ENCODE data around the gene LINC00632. TPM values are rescaled to one million over a fixed set of nuclear protein-coding genes. Genes with fewer than 3 reads are reported as not detected.

LINC00632 gene
- total RNA-seq, 1 experiment from 2014 or later: 7.4 TPM

DNA sequence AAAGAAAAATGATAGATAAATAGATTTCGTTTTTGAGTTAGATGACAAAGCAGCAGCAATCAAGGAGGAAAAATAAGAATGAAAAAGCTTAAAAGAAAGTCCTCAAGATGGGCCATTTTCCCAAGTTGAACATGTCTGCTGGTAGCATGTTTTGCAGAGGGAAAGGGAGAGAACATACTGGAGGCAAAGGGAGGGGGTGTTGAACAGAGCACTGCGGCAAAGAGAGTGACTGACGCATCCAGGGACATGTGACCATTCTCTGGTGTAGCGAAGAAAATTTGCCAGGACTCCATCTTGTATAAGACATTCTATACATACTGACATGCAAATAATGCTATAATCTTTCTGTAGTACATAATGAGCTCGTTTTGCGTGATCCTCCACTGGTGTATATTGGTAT, 1.2 kb downstream of the LINC00632 start:
- H3K9me3 Mint-ChIP-seq (ENCODE audit: unreplicated experiment): no peaks in the 10 kb centered on the region

DNA sequence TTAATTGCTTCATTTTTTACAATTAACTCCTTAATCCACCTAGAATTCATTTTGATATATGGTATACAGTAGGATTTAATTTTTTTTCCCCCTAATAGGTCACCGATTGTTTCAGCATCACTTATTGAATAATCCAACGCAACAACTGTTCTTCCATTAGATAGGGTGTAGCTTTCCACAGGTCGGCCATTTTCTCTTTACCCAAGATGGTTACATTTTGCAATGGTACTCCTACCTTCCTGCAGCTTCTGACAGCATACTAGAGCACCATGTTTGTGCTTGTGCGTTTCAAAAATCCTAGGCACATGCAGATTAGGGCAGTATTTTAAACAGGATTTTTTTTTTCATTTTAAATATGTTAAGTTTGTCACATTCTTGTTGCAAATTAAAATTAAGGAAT, 2.3 kb downstream of the LINC00632 start:
- ChIA-PET POLR2A (no interaction called here), CTCF (no interaction called here)
- Mint-ChIP-seq H3K27me3 (ENCODE audit: insufficient read depth, unreplicated experiment) (peaks cover 34% of the 10 kb centered on the region), H3K36me3 (ENCODE audit: insufficient read depth, unreplicated experiment) (no peaks in the 10 kb centered on the region), H3K4me3 (ENCODE audit: unreplicated experiment) (no peak overlapping the region), H3K9me3 (ENCODE audit: unreplicated experiment) (no peaks in the 10 kb centered on the region), H3K27ac (ENCODE audit: low read depth, unreplicated experiment) (no peak overlapping the region), H3K4me1 (ENCODE audit: insufficient read depth, unreplicated experiment) (no peaks in the 10 kb centered on the region)
- intact Hi-C loops (cut with micrococcal nuclease): no loop called here
- no peak for DNase-seq (ENCODE audit: unreplicated experiment)
- TF ChIP-seq, protein P1, sequence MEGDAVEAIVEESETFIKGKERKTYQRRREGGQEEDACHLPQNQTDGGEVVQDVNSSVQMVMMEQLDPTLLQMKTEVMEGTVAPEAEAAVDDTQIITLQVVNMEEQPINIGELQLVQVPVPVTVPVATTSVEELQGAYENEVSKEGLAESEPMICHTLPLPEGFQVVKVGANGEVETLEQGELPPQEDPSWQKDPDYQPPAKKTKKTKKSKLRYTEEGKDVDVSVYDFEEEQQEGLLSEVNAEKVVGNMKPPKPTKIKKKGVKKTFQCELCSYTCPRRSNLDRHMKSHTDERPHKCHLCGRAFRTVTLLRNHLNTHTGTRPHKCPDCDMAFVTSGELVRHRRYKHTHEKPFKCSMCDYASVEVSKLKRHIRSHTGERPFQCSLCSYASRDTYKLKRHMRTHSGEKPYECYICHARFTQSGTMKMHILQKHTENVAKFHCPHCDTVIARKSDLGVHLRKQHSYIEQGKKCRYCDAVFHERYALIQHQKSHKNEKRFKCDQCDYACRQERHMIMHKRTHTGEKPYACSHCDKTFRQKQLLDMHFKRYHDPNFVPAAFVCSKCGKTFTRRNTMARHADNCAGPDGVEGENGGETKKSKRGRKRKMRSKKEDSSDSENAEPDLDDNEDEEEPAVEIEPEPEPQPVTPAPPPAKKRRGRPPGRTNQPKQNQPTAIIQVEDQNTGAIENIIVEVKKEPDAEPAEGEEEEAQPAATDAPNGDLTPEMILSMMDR (IDR thresholded peaks at IDR 0.05; ENCODE audit: unreplicated experiment): no peak
- no TSS peak for BruUV-seq (replicated peaks)

More for the DNA sequence above, 1.2 kb downstream of the LINC00632 start:
- POLR2A ChIA-PET: interaction anchor here (0.7 kb wide), 1 partner anchor 16 kb away, joined by 3 read pairs; no protein-coding TSS in a partner anchor
- no TSS peak for BruUV-seq (replicated peaks)
- TF ChIP-seq, protein P1 (IDR thresholded peaks at IDR 0.05; ENCODE audit: unreplicated experiment): no peak
- intact Hi-C loops (cut with micrococcal nuclease): no loop called here
- Mint-ChIP-seq H3K36me3 (ENCODE audit: insufficient read depth, unreplicated experiment) (peaks cover 6% of the 10 kb centered on the region), H3K27me3 (ENCODE audit: insufficient read depth, unreplicated experiment) (peaks cover 34% of the 10 kb centered on the region), H3K27ac (ENCODE audit: low read depth, unreplicated experiment) (no peak overlapping the region), H3K4me3 (ENCODE audit: unreplicated experiment) (no peak overlapping the region), H3K4me1 (ENCODE audit: insufficient read depth, unreplicated experiment) (no peaks in the 10 kb centered on the region)
- CTCF ChIA-PET: interaction anchor here (0.9 to 2.1 kb wide), 2 partner anchors 10 to 13 kb away, joined by 4 to 13 read pairs; no protein-coding TSS in a partner anchor
- no peak for DNase-seq (ENCODE audit: unreplicated experiment)

DNA sequence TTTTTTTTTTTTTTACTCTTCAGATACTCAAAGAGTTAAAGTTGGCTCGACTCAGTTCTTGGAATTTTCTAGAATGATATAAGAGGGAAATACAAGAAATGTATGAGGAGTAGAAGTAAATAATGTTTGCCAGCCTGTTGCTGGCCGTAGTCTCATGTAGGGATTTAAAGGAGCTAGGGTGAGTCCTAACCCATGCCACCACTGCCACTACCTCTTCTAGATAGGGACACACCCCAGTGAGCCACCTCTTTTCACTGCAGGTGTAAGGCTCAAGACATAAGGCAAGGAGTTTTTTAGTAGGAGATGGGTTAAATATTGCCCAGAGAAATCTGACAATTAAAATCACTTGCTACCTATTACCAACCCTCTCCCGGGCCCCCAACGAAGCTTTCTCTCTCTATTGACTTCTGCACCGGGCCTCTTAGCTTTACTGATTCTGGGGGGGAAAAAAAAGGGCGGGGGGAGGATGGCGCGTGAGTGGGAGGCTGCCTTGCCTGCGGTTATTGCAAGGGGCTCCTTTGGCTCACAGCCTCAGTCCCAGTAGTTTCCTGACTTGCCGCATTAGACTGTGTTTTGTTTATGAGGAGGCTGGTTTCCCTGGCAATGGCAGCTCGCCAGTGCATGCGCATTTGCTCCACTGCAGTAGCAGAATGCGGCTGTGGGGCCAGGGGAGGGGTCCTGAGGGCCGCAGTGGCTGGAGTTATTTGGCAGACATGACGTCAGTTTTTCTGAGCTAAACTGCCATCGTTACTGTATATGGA, 3.0 kb downstream of the LINC00632 start:
- Mint-ChIP-seq H3K27me3 (ENCODE audit: insufficient read depth, unreplicated experiment) (peaks cover 29% of the 10 kb centered on the region), H3K4me1 (ENCODE audit: insufficient read depth, unreplicated experiment) (no peaks in the 10 kb centered on the region), H3K4me3 (ENCODE audit: unreplicated experiment) (peak overlapping the region; percentile 51), H3K36me3 (ENCODE audit: insufficient read depth, unreplicated experiment) (no peaks in the 10 kb centered on the region), H3K9me3 (ENCODE audit: unreplicated experiment) (no peaks in the 10 kb centered on the region), H3K27ac (ENCODE audit: low read depth, unreplicated experiment) (peak overlapping the region; percentile 68)
- ChIA-PET CTCF (interaction anchor here (0.6 to 1.0 kb wide), 5 partner anchors 11 to 1158 kb away, joined by 3 to 6 read pairs (median 4); no protein-coding TSS in a partner anchor), POLR2A (interaction anchor here (0.6 kb wide), 1 partner anchor 11 kb away, joined by 4 read pairs; no protein-coding TSS in a partner anchor)
- DNase-seq (ENCODE audit: unreplicated experiment): peak; percentile 48
- TF ChIP-seq, protein P1 (IDR thresholded peaks at IDR 0.05; ENCODE audit: unreplicated experiment): no peak
- intact Hi-C loops (cut with micrococcal nuclease): no loop called here
- BruUV-seq (replicated peaks): no TSS peak

DNA sequence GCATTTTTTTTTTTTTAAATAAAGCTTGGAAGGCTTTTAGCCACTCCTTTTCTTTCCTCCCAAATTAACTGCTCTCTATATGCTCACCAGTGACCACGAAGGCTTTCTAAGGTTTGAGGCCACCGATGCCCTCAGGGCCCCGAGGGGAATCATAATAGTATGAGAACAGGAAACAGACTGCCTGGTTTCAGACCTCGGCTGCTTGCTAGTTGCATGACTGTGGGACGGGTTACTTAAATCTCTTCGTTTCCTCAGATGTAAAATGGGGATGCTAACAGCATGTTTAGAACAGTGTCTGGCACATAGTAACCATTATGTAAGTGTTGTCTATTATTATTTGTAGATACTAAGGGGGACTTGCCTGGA, 3.6 kb downstream of the LINC00632 start:
- intact Hi-C loops (cut with micrococcal nuclease): no loop called here
- H3K27me3 Mint-ChIP-seq (ENCODE audit: insufficient read depth, unreplicated experiment): peaks cover 23% of the 10 kb centered on the region
- POLR2A ChIA-PET: interaction anchor here (0.6 kb wide), 1 partner anchor 11 kb away, joined by 4 read pairs; no protein-coding TSS in a partner anchor
- CTCF ChIA-PET: interaction anchor here (0.6 to 1.0 kb wide), 5 partner anchors 12 to 1157 kb away, joined by 3 to 6 read pairs (median 4); no protein-coding TSS in a partner anchor
- H3K27ac Mint-ChIP-seq (ENCODE audit: low read depth, unreplicated experiment): peak overlapping the region; percentile 68
- H3K4me3 Mint-ChIP-seq (ENCODE audit: unreplicated experiment): peak overlapping the region; percentile 51
- H3K4me1 Mint-ChIP-seq (ENCODE audit: insufficient read depth, unreplicated experiment): no peaks in the 10 kb centered on the region
- no peaks in the 10 kb centered on the region for H3K36me3 Mint-ChIP-seq (ENCODE audit: insufficient read depth, unreplicated experiment)
- TF ChIP-seq, protein P1 (IDR thresholded peaks at IDR 0.05; ENCODE audit: unreplicated experiment): no peak
- no peak for DNase-seq (ENCODE audit: unreplicated experiment)
- no TSS peak for BruUV-seq (replicated peaks)
- no peaks in the 10 kb centered on the region for H3K9me3 Mint-ChIP-seq (ENCODE audit: unreplicated experiment)

Measured in MCF 10A (cell line).